Large intestine (tissue), 12 donors: ENCODE results near the gene ATG4A. TPM values are rescaled to one million over a fixed set of nuclear protein-coding genes. Genes with fewer than 3 reads are reported as not detected.

Source experiments
- DNase-seq, 2 donors: peaks; one replicate each; pipeline versions ENCODE4 v3.0.0 to v3.0.0-alpha.2; 2013
- H3K27ac ChIP-seq: one replicate; pipeline ENCODE4 v1.5.1; 2013; ENCODE audit warnings: low read length
- H3K27me3 ChIP-seq: 2 replicates; pipeline ENCODE4 v1.6.1; 2013; ENCODE audit warnings: low read length; ENCODE audit not compliant: control insufficient read depth, insufficient read depth
- H3K36me3 ChIP-seq: 2 replicates; pipeline ENCODE4 v1.6.1; 2013; ENCODE audit warnings: low read length; ENCODE audit not compliant: control insufficient read depth, insufficient read depth
- H3K4me1 ChIP-seq: one replicate; pipeline ENCODE4 v1.6.1; 2013; ENCODE audit warnings: low read length; ENCODE audit not compliant: control insufficient read depth, insufficient read depth
- H3K4me3 ChIP-seq: one replicate; pipeline ENCODE4 v1.5.1; 2013; ENCODE audit warnings: low read length
- H3K9me3 ChIP-seq: one replicate; pipeline ENCODE4 v1.6.1; 2013; ENCODE audit warnings: mild to moderate bottlenecking, low read depth, low read length, moderate library complexity; ENCODE audit not compliant: control insufficient read depth
- WGBS: methylation state at CpG from one replicate; pipeline ENCODE4 v1.1.5; 2013; ENCODE audit warnings: low lambda C conversion rate; ENCODE audit not compliant: insufficient coverage; 5-methylcytosine and 5-hydroxymethylcytosine counted together
- long read RNA-seq, 11 donors: transcript quantifications; one replicate each; lab custom pipeline, GENCODE V29; 2026
- polyA plus RNA-seq: library from polyadenylated mRNA; unstranded; fragments of 120-200 nt; gene quantifications from one replicate; pipeline ENCODE4 v1.2.1, GENCODE V29; 2013

Gene ATG4A, protein sequence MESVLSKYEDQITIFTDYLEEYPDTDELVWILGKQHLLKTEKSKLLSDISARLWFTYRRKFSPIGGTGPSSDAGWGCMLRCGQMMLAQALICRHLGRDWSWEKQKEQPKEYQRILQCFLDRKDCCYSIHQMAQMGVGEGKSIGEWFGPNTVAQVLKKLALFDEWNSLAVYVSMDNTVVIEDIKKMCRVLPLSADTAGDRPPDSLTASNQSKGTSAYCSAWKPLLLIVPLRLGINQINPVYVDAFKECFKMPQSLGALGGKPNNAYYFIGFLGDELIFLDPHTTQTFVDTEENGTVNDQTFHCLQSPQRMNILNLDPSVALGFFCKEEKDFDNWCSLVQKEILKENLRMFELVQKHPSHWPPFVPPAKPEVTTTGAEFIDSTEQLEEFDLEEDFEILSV
- 20.6 TPM for polyA plus RNA-seq
- long read RNA-seq, donor 1, partial matches to known transcripts: 0 of 1 reads
- long read RNA-seq, donor 1, other reads (novel, unspliced or antisense): 0 of 1 reads
- long read RNA-seq, donor 2, partial matches to known transcripts: 6 of 9 reads
- long read RNA-seq, donor 2, other reads (novel, unspliced or antisense): 0 of 9 reads
- long read RNA-seq, donor 3, partial matches to known transcripts: 17 of 24 reads
- long read RNA-seq, donor 3, other reads (novel, unspliced or antisense): 0 of 24 reads
- long read RNA-seq, donor 4: 0 reads
- long read RNA-seq, donor 5, partial matches to known transcripts: 0 of 1 reads
- long read RNA-seq, donor 5, other reads (novel, unspliced or antisense): 0 of 1 reads
- long read RNA-seq, donor 6, partial matches to known transcripts: 15 of 17 reads
- long read RNA-seq, donor 6, other reads (novel, unspliced or antisense): 0 of 17 reads
- long read RNA-seq, donor 7, partial matches to known transcripts: 0 of 1 reads
- long read RNA-seq, donor 7, other reads (novel, unspliced or antisense): 0 of 1 reads
- long read RNA-seq, donor 8: 0 reads
- long read RNA-seq, donor 9, partial matches to known transcripts: 0 of 4 reads
- long read RNA-seq, donor 9, other reads (novel, unspliced or antisense): 0 of 4 reads
- long read RNA-seq, donor 10, partial matches to known transcripts: 14 of 16 reads
- long read RNA-seq, donor 10, other reads (novel, unspliced or antisense): 0 of 16 reads
- long read RNA-seq, donor 11, partial matches to known transcripts: 0 of 2 reads
- long read RNA-seq, donor 11, other reads (novel, unspliced or antisense): 0 of 2 reads

DNA sequence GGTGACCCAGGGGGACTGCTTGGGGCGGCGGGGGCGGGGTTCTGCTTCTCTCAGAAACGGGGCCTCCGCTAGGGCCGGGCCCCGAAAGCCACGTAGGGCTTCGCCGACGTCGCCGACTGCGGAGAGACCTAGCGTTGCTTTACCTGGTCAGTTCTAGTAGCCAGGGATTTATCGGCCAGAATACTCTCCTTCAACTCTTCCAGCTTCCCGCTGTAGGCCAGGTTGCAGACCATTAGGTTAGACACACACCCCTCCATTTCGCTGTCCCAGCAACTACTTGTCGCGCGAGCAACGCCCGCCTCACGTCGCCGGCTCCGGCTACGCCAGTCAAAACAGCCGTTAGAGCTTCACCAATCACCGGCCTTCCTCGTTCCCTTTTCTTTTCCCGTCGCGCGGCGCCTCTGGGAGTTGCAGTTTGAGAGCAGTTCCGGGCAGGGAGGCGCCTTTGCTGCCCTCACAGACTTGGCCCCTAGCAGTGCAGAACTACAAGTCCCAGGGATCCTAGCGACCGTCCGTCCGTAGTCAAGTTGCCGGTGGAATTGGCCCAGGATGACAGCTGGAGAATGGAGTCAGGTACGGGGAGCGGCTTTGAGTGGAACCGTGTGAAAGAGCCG is at the start of gene ATG4A, which contains the start of gene PSMD10:
TSS of gene ATG4A (plus strand) at position 515 of the 614 bp plus-strand sequence. CDS start at position 564, 49 bp downstream.
TSS of gene PSMD10 (minus strand) at position 279 of the 614 bp plus-strand sequence. CDS start at position 257, 22 bp downstream.
- peak within 1 kb of the TSS; percentile 73 for H3K4me3 ChIP-seq
- H3K4me1 ChIP-seq: peaks cover 3% of the 10 kb centered on the region
- peak; percentile 96 to 97 for DNase-seq
- WGBS: no CpG with 5 or more reads among the region's 47 CpGs
- no peaks in the 10 kb centered on the region for H3K9me3 ChIP-seq
- peaks cover 10% of the 10 kb centered on the region for H3K36me3 ChIP-seq
- peak within 1 kb of the TSS; percentile 85 for H3K27ac ChIP-seq
- no peaks in the 10 kb centered on the region for H3K27me3 ChIP-seq

DNA sequence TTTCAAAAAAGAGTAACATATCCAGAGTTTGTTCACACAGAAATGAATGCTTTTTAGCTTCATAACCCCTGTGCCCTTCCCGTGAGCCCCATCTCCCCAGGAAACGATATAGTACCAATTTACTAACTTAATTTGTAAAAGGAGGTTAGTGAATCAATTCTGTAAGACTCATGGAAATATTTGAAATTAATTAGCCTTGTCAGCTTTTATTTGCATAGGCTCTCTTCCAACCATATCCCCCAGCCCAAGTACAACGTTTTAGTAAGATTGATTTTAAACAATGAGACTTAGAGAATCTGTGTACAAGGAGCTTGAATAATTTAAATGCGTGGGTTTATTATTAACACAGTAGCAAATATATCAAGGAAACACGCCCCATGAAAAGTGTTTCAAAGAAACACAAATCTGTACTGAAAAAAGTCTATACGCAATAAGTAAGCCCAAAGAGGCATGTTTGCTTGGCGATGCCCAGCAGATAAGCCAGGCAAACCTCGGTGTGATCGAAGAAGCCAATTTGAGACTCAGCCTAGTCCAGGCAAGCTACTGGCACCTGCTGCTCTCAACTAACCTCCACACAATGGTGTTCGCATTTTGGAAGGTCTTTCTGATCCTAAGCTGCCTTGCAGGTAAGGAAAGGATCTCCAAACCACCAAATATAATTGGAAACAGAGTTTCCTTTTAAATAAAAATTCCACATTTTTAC is 46.9 kb upstream of the ATG4A start, which contains the start of gene VSIG1:
TSS of gene VSIG1 (plus strand) at position 512 of the 703 bp plus-strand sequence. CDS start at position 578, 66 bp downstream.
- H3K27me3 ChIP-seq: no peaks in the 10 kb centered on the region
- no peak within 1 kb of the TSS for H3K27ac ChIP-seq
- 0% methylated on average over 1 of the region's 10 CpGs for WGBS
- no peaks in the 10 kb centered on the region for H3K4me1 ChIP-seq
- H3K4me3 ChIP-seq: no peak within 1 kb of the TSS
- peak in 1 of 2 donors; percentile 6 for DNase-seq
- no peaks in the 10 kb centered on the region for H3K9me3 ChIP-seq
- H3K36me3 ChIP-seq: no peaks in the 10 kb centered on the region

DNA sequence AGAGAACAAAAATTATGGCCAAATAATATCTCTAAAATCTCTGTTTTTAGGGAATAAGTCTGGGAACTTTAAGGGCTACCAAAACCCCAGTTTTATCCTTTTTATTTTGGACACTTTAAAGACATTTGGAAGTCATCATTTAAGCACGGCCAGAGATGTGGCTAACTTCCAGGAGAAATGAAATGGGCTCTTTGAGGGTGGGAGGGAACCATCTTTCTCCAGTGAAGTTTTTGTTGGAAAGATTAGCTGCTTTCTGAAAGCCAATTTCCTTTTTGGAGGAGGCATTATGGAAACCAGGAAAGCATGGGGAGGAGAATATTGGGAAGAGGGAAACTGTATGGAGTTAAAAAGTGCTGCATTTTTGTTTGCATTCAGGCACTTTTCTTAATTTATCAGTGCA is 41.9 kb upstream of the ATG4A start:
- H3K36me3 ChIP-seq: no peaks in the 10 kb centered on the region
- no peak overlapping the region for H3K27ac ChIP-seq
- H3K9me3 ChIP-seq: no peaks in the 10 kb centered on the region
- DNase-seq: no peak
- H3K27me3 ChIP-seq: no peaks in the 10 kb centered on the region
- H3K4me1 ChIP-seq: no peaks in the 10 kb centered on the region
- no CpG with 5 or more reads among the region's 1 CpG for WGBS
- H3K4me3 ChIP-seq: no peak overlapping the region

DNA sequence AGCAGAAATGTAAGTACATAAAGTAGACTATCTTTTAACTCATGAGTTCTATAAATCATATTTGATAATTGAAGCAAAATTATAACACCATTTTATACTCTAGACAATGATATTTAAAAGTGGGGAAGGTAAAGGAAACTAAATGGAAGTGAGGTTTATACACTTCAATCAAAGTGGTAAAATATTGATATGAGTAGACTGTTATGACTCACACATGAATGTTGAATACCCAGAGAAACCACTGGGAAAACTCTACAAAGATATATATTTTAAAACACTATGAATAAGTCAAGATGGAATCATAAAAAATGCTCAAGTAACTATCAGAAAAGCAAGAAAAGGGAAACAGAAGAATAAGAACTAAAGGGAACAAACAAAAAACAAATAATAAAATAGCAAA is 38.4 kb upstream of the ATG4A start:
- H3K36me3 ChIP-seq: no peaks in the 10 kb centered on the region
- H3K9me3 ChIP-seq: no peaks in the 10 kb centered on the region
- H3K4me1 ChIP-seq: no peaks in the 10 kb centered on the region

DNA sequence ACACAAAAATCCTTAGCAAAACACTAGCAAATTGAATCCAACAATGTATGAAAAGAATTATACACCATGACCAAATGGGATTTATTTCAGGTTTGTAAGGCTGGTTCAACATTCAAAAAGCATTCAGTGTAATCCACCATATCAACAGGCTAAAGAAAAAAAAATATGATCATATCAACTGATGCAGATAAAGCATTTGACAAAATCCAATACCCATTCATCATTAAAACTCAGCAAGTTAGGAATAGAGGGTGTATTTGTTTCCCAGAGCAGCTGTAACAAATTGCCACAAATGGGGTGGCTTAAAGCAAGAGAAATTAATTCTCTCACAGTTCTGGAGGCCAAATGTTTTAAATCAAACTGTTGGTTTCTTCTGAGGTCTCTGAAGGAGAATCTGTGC is 36.0 kb upstream of the ATG4A start:
- no peaks in the 10 kb centered on the region for H3K4me1 ChIP-seq
- DNase-seq: no peak
- H3K4me3 ChIP-seq: no peak overlapping the region
- H3K9me3 ChIP-seq: no peaks in the 10 kb centered on the region
- H3K27ac ChIP-seq: no peak overlapping the region
- H3K36me3 ChIP-seq: no peaks in the 10 kb centered on the region
- no peaks in the 10 kb centered on the region for H3K27me3 ChIP-seq

More for the DNA sequence above, 38.4 kb upstream of the ATG4A start:
- DNase-seq: no peak
- no peak overlapping the region for H3K27ac ChIP-seq
- no peak overlapping the region for H3K4me3 ChIP-seq
- no peaks in the 10 kb centered on the region for H3K27me3 ChIP-seq

DNA sequence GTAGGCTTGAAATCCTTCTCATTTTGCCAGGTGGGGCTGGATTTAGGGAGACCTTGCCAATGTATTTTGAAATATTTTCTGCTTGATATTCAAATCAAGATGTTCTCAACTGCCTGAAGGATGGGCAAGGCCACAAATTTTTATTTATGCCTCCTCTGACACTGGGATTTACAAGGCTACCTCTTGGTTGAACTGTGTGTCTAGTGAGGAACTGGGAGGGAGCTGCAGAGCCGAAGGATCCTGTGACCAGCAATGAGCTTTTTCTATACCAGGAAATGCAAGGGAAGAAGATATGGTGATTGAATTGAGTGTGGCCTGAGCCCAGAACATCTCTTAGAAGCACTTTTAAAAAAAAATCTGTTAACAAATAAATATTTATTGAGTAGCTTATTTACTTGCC is 31.8 kb upstream of the ATG4A start:
- Histone ChIP-seq H3K9me3 (no peaks in the 10 kb centered on the region), H3K36me3 (no peaks in the 10 kb centered on the region), H3K4me1 (no peaks in the 10 kb centered on the region), H3K4me3 (no peak overlapping the region), H3K27me3 (no peaks in the 10 kb centered on the region), H3K27ac (no peak overlapping the region)
- no peak for DNase-seq
- no CpG with 5 or more reads among the region's 1 CpG for WGBS

DNA sequence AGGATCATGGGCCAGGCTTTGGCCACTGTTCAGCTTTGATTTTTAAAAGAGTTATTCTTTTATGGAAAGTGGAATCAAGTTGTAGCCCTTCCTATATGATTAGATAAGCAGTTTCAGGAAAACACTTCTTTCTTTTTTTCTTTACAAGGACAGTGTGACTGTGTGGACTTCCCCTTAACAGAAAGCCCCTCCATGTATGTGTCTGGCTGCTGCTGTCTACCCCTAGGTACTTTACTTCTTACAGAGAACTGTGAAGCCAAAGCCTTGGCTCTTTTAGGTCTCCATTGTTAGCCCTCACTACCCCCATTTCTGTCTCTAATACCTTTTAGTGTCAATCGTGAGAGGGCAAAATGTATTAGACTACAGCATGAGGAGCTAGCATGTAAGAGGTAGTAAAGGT is 27.6 kb upstream of the ATG4A start:
- H3K4me1 ChIP-seq: no peaks in the 10 kb centered on the region
- H3K9me3 ChIP-seq: no peaks in the 10 kb centered on the region
- WGBS: no CpG with 5 or more reads among the region's 1 CpG
- H3K36me3 ChIP-seq: no peaks in the 10 kb centered on the region
- no peak for DNase-seq
- H3K27me3 ChIP-seq: no peaks in the 10 kb centered on the region
- H3K27ac ChIP-seq: no peak overlapping the region
- no peak overlapping the region for H3K4me3 ChIP-seq

DNA sequence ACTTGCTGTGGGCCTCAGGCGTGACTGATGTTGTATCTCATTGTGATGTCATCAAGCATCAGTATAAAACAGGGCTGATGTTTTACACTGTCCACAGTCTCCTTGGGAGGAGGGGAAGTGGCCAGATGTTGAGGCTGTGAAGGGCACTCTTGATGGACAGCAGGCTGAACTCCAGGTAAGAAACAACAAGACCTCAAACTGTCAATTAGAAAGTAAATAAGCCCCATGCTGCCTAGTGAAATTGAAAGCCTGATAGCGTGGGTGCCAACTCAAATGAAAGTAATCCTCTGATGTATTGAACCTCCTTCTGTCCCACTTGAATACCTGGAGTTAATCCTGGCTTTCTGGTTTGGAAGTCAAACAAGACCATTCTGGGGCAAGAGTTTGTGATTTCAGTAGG is 27.0 kb upstream of the ATG4A start:
- Histone ChIP-seq H3K27ac (no peak overlapping the region), H3K9me3 (no peaks in the 10 kb centered on the region), H3K4me3 (no peak overlapping the region), H3K36me3 (no peaks in the 10 kb centered on the region), H3K4me1 (no peaks in the 10 kb centered on the region), H3K27me3 (no peaks in the 10 kb centered on the region)
- DNase-seq: no peak
- no CpG with 5 or more reads among the region's 2 CpGs for WGBS

DNA sequence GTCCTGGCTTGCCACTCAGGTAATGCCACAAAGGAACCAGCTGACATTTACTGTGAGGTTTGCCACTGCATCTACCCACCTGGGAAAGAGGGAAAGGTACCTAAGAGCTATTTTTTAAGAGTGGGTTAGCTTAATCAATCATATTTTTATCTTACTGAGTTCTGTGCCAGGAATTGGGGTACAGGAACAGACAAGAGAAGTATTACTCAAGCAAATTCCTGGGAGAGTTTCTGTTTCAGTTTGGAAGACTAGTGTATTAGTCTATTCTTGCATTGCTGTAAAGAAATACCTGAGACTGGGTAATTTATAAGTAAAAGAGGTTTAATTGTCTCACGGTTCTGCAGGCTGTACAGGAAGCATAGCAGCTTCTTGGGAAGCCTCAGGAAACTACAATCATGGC is 23.5 kb upstream of the ATG4A start:
- Histone ChIP-seq H3K36me3 (no peaks in the 10 kb centered on the region), H3K27me3 (no peaks in the 10 kb centered on the region), H3K4me1 (no peaks in the 10 kb centered on the region), H3K4me3 (no peak overlapping the region), H3K27ac (no peak overlapping the region), H3K9me3 (no peaks in the 10 kb centered on the region)
- no CpG with 5 or more reads among the region's 1 CpG for WGBS
- no peak for DNase-seq
